SK-N-SH treated with all-trans-retinoic acid at 6 μM for 48 hours (cell line): ENCODE results near the gene MRPL1.

Experiments
- ATAC-seq: fragments of 200-7000 bp; cut with Tn5 transposase; 3 replicates; pipeline ENCODE4 v1.9.1; 2020; ENCODE audit warnings: mild to moderate bottlenecking, moderate library complexity
- ARNTL ChIP-seq: fragments of 450-650 bp; formaldehyde crosslinking; IDR thresholded peaks from 2 replicates; pipeline ENCODE4 v1.5.0; 2020; ENCODE audit warnings: low read depth, mild to moderate bottlenecking, moderate library complexity, borderline replicate concordance
- BACH2 ChIP-seq: fragments of 250-450 bp; sonication (Bioruptor Pico); IDR thresholded peaks from 2 replicates; pipeline ENCODE4 v1.9.0; 2021; ENCODE audit warnings: mild to moderate bottlenecking, borderline replicate concordance
- CREB5 ChIP-seq: fragments of 250-450 bp; sonication (Bioruptor Pico); IDR thresholded peaks from 2 replicates; pipeline ENCODE4 v1.5.1; 2020; ENCODE audit warnings: low read depth, mild to moderate bottlenecking, moderate library complexity
- CSDC2 ChIP-seq: fragments of 250-450 bp; sonication (Bioruptor Pico); IDR thresholded peaks from 2 replicates; pipeline ENCODE4 v1.5.0; 2020; ENCODE audit warnings: mild to moderate bottlenecking, moderate library complexity
- CSRNP3 ChIP-seq: fragments of 250-450 bp; sonication (Bioruptor Pico); IDR thresholded peaks from 2 replicates; pipeline ENCODE4 v1.5.1; 2021; ENCODE audit warnings: mild to moderate bottlenecking, moderate library complexity
- ESRRG ChIP-seq: fragments of 250-450 bp; sonication (Bioruptor Pico); IDR thresholded peaks from 2 replicates; pipeline ENCODE4 v1.6.1; 2021; ENCODE audit warnings: mild to moderate bottlenecking
- GLIS3 ChIP-seq: fragments of 250-450 bp; sonication (Bioruptor Pico); IDR thresholded peaks from 2 replicates; pipeline ENCODE4 v1.5.0; 2020; ENCODE audit warnings: mild to moderate bottlenecking, moderate library complexity
- ISL1 ChIP-seq: fragments of 250-450 bp; sonication (Bioruptor Pico); IDR thresholded peaks from 2 replicates; pipeline ENCODE4 v2.1.2; 2022; ENCODE audit warnings: mild to moderate bottlenecking, moderate library complexity
- OSR1 ChIP-seq: fragments of 250-450 bp; sonication (Bioruptor Pico); IDR thresholded peaks from 2 replicates; pipeline ENCODE4 v1.8.0; 2022; ENCODE audit warnings: moderate library complexity, mild to moderate bottlenecking, inconsistent platforms
- PATZ1 ChIP-seq: fragments of 250-450 bp; sonication (Bioruptor Pico); IDR thresholded peaks from 2 replicates; pipeline ENCODE4 v1.8.0; 2020; ENCODE audit warnings: mild to moderate bottlenecking, moderate library complexity, borderline replicate concordance
- POU6F1 ChIP-seq: fragments of 250-450 bp; sonication (Bioruptor Pico); IDR thresholded peaks from 2 replicates; pipeline ENCODE4 v1.8.0; 2021; ENCODE audit warnings: low read depth, mild to moderate bottlenecking, moderate library complexity, borderline replicate concordance
- PPARA ChIP-seq: fragments of 250-450 bp; sonication (Bioruptor Pico); IDR thresholded peaks from 2 replicates; pipeline ENCODE4 v1.5.0; 2020; ENCODE audit warnings: mild to moderate bottlenecking, borderline replicate concordance
- RARB ChIP-seq: fragments of 250-450 bp; sonication (Bioruptor Pico); IDR thresholded peaks from 2 replicates; pipeline ENCODE4 v1.8.0; 2021; ENCODE audit warnings: mild to moderate bottlenecking, moderate library complexity
- SNAI2 ChIP-seq: fragments of 250-450 bp; sonication (Bioruptor Pico); IDR thresholded peaks from 2 replicates; pipeline ENCODE4 v1.5.0; 2020; ENCODE audit warnings: mild to moderate bottlenecking, moderate library complexity
- TCF4 ChIP-seq: fragments of 250-450 bp; sonication (Bioruptor Pico); IDR thresholded peaks from 2 replicates; pipeline ENCODE4 v1.8.0; 2021; ENCODE audit warnings: mild to moderate bottlenecking, moderate library complexity, borderline replicate concordance
- TOX ChIP-seq: fragments of 250-450 bp; sonication (Bioruptor Pico); IDR thresholded peaks from 2 replicates; pipeline ENCODE4 v1.8.0; 2021; ENCODE audit warnings: mild to moderate bottlenecking, moderate library complexity, borderline replicate concordance
- TSHZ2 ChIP-seq: fragments of 250-450 bp; sonication (Bioruptor Pico); IDR thresholded peaks from 2 replicates; pipeline ENCODE4 v1.5.0; 2020; ENCODE audit warnings: mild to moderate bottlenecking, moderate library complexity
- ZC3H10 ChIP-seq: fragments of 250-450 bp; sonication (Bioruptor Pico); IDR thresholded peaks from 2 replicates; pipeline ENCODE4 v1.5.1; 2021; ENCODE audit warnings: mild to moderate bottlenecking, moderate library complexity
- ZFP3 ChIP-seq: fragments of 250-450 bp; sonication (Bioruptor Pico); IDR thresholded peaks from 2 replicates; pipeline ENCODE4 v1.5.0; 2020; ENCODE audit warnings: mild to moderate bottlenecking, moderate library complexity
- ZFP30 ChIP-seq: fragments of 450-650 bp; formaldehyde crosslinking; IDR thresholded peaks from 2 replicates; pipeline ENCODE4 v1.5.0; 2022; ENCODE audit warnings: mild to moderate bottlenecking, moderate library complexity
- ZNF565 ChIP-seq: fragments of 450-650 bp; formaldehyde crosslinking; conservative IDR thresholded peaks from 2 replicates; pipeline ENCODE4 v1.5.0; 2020; ENCODE audit warnings: low read depth, mild to moderate bottlenecking, moderate library complexity
- ZNF8 ChIP-seq: fragments of 450-650 bp; formaldehyde crosslinking; IDR thresholded peaks from 2 replicates; pipeline ENCODE4 v1.5.0; 2020; ENCODE audit warnings: mild to moderate bottlenecking, moderate library complexity

Gene MRPL1

GRCh38 chr4:77958897-77959296 is 96.3 kb downstream of the MRPL1 start:
- ATAC-seq: no peak
- TF ChIP-seq ISL1: no peak
- TF ChIP-seq ESRRG (CRISPR knock-in tag): no peak
- TF ChIP-seq SNAI2 (CRISPR knock-in tag): no peak
- TF ChIP-seq TSHZ2 (CRISPR knock-in tag): no peak
- TF ChIP-seq CSRNP3 (CRISPR knock-in tag): no peak
- no peak for TF ChIP-seq ZC3H10 (CRISPR knock-in tag)
- no peak for TF ChIP-seq ARNTL (CRISPR knock-in tag)
- no peak for TF ChIP-seq POU6F1
- no peak for TF ChIP-seq RARB (CRISPR knock-in tag)
- TF ChIP-seq GLIS3 (CRISPR knock-in tag): no peak
- TF ChIP-seq CSDC2: no peak
- TF ChIP-seq ZFP30 (CRISPR knock-in tag): no peak
- no peak for TF ChIP-seq TCF4 (CRISPR knock-in tag)

- ATAC-seq: peak; percentile 49; the same call in 2 of the 3 replicates
- no peak for TF ChIP-seq GLIS3 (CRISPR knock-in tag)
- TF ChIP-seq TSHZ2 (CRISPR knock-in tag): no peak
- TF ChIP-seq PATZ1 (CRISPR knock-in tag): no peak
- no peak for TF ChIP-seq PPARA (CRISPR knock-in tag)
- TF ChIP-seq CREB5 (CRISPR knock-in tag): no peak
- no peak for TF ChIP-seq CSRNP3 (CRISPR knock-in tag)
- TF ChIP-seq ZFP3: no peak
- no peak for TF ChIP-seq ZNF8 (CRISPR knock-in tag)
- no peak for TF ChIP-seq ARNTL (CRISPR knock-in tag)
- TF ChIP-seq TCF4 (CRISPR knock-in tag): no peak
- no peak for TF ChIP-seq BACH2 (CRISPR knock-in tag)
- no peak for TF ChIP-seq TOX (CRISPR knock-in tag)
- no peak for TF ChIP-seq OSR1 (CRISPR knock-in tag)
- TF ChIP-seq POU6F1: no peak
- TF ChIP-seq ISL1: no peak
- no peak for TF ChIP-seq RARB (CRISPR knock-in tag)
- no peak for TF ChIP-seq ZNF565 (CRISPR knock-in tag)
- no peak for TF ChIP-seq ZC3H10 (CRISPR knock-in tag)
- no peak for TF ChIP-seq ZFP30 (CRISPR knock-in tag)
Observed at GRCh38 chr4:77959566-77960338, 97.1 kb downstream of the MRPL1 start.
